Colonic mucosa (tissue), 4 donors: Measurements from ENCODE around the gene ARNT2. TPM values are rescaled to one million over a fixed set of nuclear protein-coding genes. Genes with fewer than 3 reads are reported as not detected.
A peak's percentile ranks its signal among the peaks of the same experiment; 100 is the strongest.

Source experiments
- DNase-seq: peaks from one replicate; pipeline ENCODE4 v3.0.0-alpha.2; 2020
- H3K27ac ChIP-seq: fragments of 200-600 bp; one replicate; pipeline ENCODE4 v1.8.0; 2021
- H3K27me3 ChIP-seq: fragments of 200-600 bp; one replicate; pipeline ENCODE4 v1.8.0; 2021
- H3K36me3 ChIP-seq: fragments of 200-600 bp; one replicate; pipeline ENCODE4 v1.8.0; 2021
- H3K4me1 ChIP-seq: fragments of 200-600 bp; one replicate; pipeline ENCODE4 v1.8.0; 2021; ENCODE audit warnings: mild to moderate bottlenecking
- H3K4me3 ChIP-seq: fragments of 200-600 bp; one replicate; pipeline ENCODE4 v1.8.0; 2021
- H3K9ac ChIP-seq, 2 donors: one replicate each; pipeline ENCODE4 v1.7.0; 2013; ENCODE audit warnings: control low read depth in 2 of 2, low read depth in 2 of 2, low read length in 2 of 2
- H3K9me3 ChIP-seq: fragments of 200-600 bp; one replicate; pipeline ENCODE4 v1.8.0; 2021
- intact Hi-C: fragments of 100-400 bp; cut with DNase I; formaldehyde crosslinking; loops from one replicate; pipeline ENCODE4 v1.14.1; 2022
- total RNA-seq, 2 donors: library from RNA; stranded (reverse); fragmentation: NEBNext Ultra II Directional in 1 of 2; extraction: Animal tissue kit (Norgen Biotek cat#: 25700) in 1 of 2; gene quantifications; one replicate each; pipeline ENCODE4 v1.2.1, GENCODE V29; 2021
- TF ChIP-seq, protein P1 (sequence below): fragments of 200-600 bp; IDR thresholded peaks from one replicate; pipeline ENCODE4 v1.8.0; 2022; ENCODE audit warnings: antibody characterized with exemption, mild to moderate bottlenecking
- donor health status: healthy.
- donor health status: DM: no; HTN: no; CAD: no.
- donor health status: DM: no; HTN: no; CAD: no.

The ARNT2 gene
- total RNA-seq, 2 donors from 2014 or later, result 1.6 to 2.7 TPM

DNA sequence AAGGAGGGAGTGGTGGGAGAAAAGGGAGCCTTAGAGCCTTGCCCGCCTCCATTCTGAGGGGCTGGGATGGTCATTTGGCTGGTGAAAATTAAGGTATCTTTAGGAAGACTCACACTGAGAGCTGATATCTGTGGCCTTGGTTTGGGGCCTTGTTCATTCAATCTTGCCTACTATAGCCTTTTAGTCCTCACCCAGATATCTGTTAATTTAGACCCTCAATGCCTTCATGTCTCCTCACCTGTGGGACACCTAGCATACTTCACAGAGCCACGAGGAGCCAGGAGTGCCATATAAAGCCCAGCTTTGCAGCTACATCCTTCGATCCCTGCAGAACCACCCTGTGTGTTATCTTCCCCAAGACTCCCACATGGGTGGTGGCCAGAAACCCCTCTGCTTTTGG is 4.7 kb upstream of the ARNT2 start:
- intact Hi-C loops, result no loop called here
- no peak overlapping the region for H3K9ac ChIP-seq
- H3K36me3 ChIP-seq, result no peaks in the 10 kb centered on the region
- TF ChIP-seq, protein P1, sequence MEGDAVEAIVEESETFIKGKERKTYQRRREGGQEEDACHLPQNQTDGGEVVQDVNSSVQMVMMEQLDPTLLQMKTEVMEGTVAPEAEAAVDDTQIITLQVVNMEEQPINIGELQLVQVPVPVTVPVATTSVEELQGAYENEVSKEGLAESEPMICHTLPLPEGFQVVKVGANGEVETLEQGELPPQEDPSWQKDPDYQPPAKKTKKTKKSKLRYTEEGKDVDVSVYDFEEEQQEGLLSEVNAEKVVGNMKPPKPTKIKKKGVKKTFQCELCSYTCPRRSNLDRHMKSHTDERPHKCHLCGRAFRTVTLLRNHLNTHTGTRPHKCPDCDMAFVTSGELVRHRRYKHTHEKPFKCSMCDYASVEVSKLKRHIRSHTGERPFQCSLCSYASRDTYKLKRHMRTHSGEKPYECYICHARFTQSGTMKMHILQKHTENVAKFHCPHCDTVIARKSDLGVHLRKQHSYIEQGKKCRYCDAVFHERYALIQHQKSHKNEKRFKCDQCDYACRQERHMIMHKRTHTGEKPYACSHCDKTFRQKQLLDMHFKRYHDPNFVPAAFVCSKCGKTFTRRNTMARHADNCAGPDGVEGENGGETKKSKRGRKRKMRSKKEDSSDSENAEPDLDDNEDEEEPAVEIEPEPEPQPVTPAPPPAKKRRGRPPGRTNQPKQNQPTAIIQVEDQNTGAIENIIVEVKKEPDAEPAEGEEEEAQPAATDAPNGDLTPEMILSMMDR, result no peak
- H3K4me1 ChIP-seq, result no peaks in the 10 kb centered on the region
- no peak for DNase-seq
- H3K27ac ChIP-seq, result no peak overlapping the region
- no peak overlapping the region for H3K4me3 ChIP-seq
- H3K9me3 ChIP-seq, result no peaks in the 10 kb centered on the region
- H3K27me3 ChIP-seq, result peaks cover 4% of the 10 kb centered on the region

DNA sequence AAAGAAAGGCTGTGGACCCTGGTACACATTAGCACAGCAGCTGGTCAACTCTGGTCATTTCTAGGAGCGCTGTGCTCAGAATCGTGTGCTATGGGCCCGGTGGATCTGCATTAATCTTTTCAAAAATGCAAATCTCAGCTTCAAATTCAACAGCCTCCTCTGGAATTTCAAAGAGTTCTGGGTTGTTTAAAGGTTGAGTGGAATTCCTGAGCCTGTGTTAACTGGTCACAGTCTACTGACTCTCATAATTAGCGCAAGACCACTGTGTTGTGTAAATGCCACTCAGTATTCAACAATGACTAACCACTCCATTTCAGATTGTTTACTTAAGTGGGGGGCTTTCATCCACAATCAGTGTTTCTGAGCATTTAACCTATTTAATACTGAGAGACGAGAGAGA is 2.7 kb upstream of the ARNT2 start:
- intact Hi-C loops, result no loop called here
- TF ChIP-seq, protein P1, result no peak
- DNase-seq, result no peak
- Histone ChIP-seq H3K9ac (no peak overlapping the region), H3K27me3 (peaks cover 15% of the 10 kb centered on the region), H3K4me1 (no peaks in the 10 kb centered on the region), H3K9me3 (no peaks in the 10 kb centered on the region), H3K36me3 (no peaks in the 10 kb centered on the region), H3K27ac (no peak overlapping the region), H3K4me3 (no peak overlapping the region)

DNA sequence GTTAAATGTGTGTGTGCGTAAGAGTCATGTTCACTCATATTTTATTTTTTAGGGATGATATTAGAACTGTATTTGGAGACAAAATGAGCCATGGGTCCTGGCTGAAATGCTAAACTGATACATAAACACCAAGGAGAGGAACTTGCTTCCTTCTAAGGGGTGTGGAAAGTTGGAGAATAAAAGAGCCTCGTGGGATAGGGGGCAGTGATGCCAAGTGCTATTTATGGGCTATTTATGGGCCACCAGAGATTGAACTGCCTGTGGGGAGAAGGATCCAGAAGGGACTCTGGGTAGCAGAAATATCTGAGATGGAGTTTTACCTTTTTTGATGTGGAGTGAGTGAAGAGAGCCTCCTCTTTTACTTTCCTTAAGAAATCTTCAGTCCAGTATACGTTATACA is 1.8 kb upstream of the ARNT2 start:
- peaks cover 15% of the 10 kb centered on the region for H3K27me3 ChIP-seq
- H3K9ac ChIP-seq, result no peak overlapping the region
- no peak overlapping the region for H3K4me3 ChIP-seq

DNA sequence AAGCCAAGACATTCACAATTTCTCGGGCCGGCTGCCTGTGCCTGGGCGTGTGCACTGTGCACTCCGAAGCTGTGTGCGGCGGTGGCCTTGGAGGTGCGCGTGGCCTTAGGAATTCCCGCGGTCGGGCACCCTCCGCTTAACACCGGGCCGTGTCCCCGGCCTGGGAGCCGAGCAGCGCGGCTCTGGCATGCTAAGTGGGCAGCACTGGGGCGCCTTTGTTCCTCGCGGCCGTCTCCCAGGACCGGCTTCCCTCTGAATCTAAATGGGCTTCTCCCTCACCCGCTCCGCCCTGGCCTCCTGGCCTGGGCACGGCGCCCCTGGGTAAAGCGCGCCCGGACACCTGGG is 498 bp upstream of the ARNT2 start:
- TF ChIP-seq, protein P1, result no peak
- H3K27me3 ChIP-seq, result peaks cover 15% of the 10 kb centered on the region

More for the DNA sequence above, 1.8 kb upstream of the ARNT2 start:
- H3K4me1 ChIP-seq, result no peaks in the 10 kb centered on the region
- no peaks in the 10 kb centered on the region for H3K36me3 ChIP-seq
- H3K27ac ChIP-seq, result no peak overlapping the region
- H3K9me3 ChIP-seq, result no peaks in the 10 kb centered on the region
- intact Hi-C loops, result no loop called here
- TF ChIP-seq, protein P1, result no peak
- no peak for DNase-seq

DNA sequence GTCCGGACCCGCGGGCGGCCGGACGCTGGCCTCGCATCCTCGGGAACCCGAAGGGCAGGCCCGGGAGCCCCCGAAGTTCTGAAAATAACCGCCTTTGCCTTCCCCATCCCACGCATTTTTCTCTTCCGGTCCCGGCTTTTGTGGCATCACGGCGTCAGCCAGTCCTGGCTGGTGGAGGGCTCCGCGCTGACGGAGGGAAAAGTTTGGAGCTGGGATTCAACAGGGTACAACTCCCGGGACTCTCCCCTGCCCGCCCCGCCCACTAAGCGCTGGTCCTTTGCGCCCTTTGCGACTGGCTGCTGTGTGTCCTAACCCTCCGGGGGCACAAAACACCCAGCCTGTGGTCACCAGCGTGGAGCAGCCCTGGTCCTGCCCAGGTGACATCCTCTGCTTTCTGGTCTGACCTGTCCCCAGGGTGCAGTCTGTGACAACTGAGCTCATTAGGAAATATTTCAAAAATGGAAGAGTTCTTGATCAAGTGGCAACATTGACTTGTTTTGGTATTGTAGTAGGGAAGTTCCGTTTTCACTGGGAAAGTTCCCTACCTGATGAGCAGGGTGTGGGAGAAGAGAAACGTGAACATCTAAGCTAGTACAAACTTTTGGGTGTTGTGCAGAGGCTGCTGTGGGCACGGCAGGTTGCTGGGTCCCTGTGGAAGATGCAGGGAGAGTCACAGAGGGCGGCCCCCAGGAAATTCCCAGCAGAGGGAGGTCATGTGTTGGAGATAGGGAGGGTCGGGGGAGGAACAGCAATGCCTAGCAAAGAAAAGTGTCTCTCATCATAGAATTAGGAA is 775 bp downstream of the ARNT2 start:
- Histone ChIP-seq H3K27me3 (peaks cover 15% of the 10 kb centered on the region), H3K4me1 (no peaks in the 10 kb centered on the region), H3K4me3 (peak overlapping the region; percentile 34), H3K9ac (peak overlapping the region in 1 of 2 donors; percentile 43), H3K27ac (no peak overlapping the region), H3K36me3 (no peaks in the 10 kb centered on the region), H3K9me3 (no peaks in the 10 kb centered on the region)
- intact Hi-C loops, result no loop called here
- DNase-seq, result peak; percentile 18
- TF ChIP-seq, protein P1, result no peak

More for the DNA sequence above, 498 bp upstream of the ARNT2 start:
- DNase-seq, result no peak
- H3K9me3 ChIP-seq, result no peaks in the 10 kb centered on the region
- H3K9ac ChIP-seq, result peak overlapping the region in 1 of 2 donors; percentile 50
- H3K4me1 ChIP-seq, result no peaks in the 10 kb centered on the region
- H3K27ac ChIP-seq, result no peak overlapping the region
- intact Hi-C loops, result no loop called here
- no peaks in the 10 kb centered on the region for H3K36me3 ChIP-seq
- H3K4me3 ChIP-seq, result peak overlapping the region; percentile 34
